Measurements from ENCODE around the gene ZNF518A. TPM values are rescaled to one million over a fixed set of nuclear protein-coding genes. Genes with fewer than 3 reads are reported as not detected.
A peak's percentile ranks its signal among the peaks of the same experiment; 100 is the strongest.

Gene ZNF518A
- total and polyA plus RNA-seq, 9 of the 15 experiments (the other 6 are each of a cell fraction or from before 2014, with no cell fraction given), result 6.3 to 30.0 (median 17.4) TPM

DNA sequence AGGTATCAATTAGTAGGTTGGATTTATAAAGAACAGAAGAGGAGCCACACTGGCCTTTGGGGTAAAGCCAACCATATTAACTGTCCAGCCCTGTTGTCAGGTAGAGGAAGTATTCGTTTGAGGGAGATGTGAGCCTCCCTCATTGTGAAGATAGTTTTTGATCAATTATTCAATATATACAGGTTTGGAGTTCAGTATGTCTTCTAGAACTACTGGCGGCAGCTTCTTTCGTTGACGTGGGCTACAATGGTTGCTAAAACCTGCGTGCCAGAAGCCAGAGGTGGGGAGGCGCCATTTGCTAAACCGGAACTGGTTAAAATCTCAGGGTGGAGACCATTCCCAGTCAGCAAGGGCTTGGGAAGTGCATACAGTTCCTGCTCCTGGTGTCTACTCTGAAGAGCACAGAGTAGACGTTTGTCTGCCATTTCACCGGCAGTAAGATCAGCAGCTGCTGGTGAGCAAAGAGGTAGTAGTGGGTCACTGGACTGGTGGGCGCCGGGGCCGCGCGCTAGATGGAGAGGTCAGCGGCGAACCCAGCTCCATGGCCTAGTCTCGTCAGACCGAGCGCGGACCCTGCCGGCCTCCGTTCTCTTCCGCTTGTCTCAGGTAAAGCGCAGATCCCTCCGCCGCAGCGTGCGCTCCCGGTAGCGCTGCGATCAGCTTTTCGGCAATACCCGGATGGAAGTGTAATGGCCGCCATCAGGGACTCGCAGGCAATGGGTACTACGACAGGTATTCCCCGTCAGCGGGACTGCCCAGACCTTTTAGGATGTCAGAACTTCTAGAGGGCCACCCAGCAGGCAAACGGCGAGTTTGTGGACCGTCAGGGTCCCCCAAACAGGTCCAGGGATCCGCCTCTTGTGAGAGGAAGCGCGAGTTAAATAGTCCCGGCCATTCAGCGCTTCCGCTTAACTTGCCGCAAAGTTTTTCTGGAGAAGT is at the start of gene ZNF518A (continued):
- TF ChIP-seq, protein P1, sequence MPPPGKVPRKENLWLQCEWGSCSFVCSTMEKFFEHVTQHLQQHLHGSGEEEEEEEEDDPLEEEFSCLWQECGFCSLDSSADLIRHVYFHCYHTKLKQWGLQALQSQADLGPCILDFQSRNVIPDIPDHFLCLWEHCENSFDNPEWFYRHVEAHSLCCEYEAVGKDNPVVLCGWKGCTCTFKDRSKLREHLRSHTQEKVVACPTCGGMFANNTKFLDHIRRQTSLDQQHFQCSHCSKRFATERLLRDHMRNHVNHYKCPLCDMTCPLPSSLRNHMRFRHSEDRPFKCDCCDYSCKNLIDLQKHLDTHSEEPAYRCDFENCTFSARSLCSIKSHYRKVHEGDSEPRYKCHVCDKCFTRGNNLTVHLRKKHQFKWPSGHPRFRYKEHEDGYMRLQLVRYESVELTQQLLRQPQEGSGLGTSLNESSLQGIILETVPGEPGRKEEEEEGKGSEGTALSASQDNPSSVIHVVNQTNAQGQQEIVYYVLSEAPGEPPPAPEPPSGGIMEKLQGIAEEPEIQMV (tag; conservative IDR thresholded peaks at IDR 0.05; ENCODE audit: low read depth), result peak; percentile 39; the same call in 1 of the 2 replicates
- TF ChIP-seq CREB5 (CRISPR knock-in tag; IDR thresholded peaks at IDR 0.05) (no peak), ETV6 (IDR thresholded peaks at IDR 0.05; ENCODE audit: borderline replicate concordance in 1 of 2, low read depth in 2 of 2, low read length in 1 of 2) (peak; percentile 60 to 87; a peak in 3 of 4 replicates), ETV6 (CRISPR knock-in tag; IDR thresholded peaks at IDR 0.05; ENCODE audit: borderline replicate concordance) (no peak), ZNF764 (CRISPR knock-in tag; IDR thresholded peaks at IDR 0.05; ENCODE audit: low read depth) (no peak), ZNF184 (CRISPR knock-in tag; IDR thresholded peaks at IDR 0.05) (no peak), CXXC5 (CRISPR knock-in tag; IDR thresholded peaks at IDR 0.05) (peak; percentile 82), NCOA4 (IDR thresholded peaks at IDR 0.05; ENCODE audit: partially characterized antibody) (no peak), RAD51 (IDR thresholded peaks at IDR 0.05; ENCODE audit: borderline replicate concordance, low read depth) (no peak), ZFP36 (IDR thresholded peaks at IDR 0.05; ENCODE audit: low read depth, low read length, partially characterized antibody) (no peak)
- TF ChIP-seq, protein P2, sequence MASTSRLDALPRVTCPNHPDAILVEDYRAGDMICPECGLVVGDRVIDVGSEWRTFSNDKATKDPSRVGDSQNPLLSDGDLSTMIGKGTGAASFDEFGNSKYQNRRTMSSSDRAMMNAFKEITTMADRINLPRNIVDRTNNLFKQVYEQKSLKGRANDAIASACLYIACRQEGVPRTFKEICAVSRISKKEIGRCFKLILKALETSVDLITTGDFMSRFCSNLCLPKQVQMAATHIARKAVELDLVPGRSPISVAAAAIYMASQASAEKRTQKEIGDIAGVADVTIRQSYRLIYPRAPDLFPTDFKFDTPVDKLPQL (IDR thresholded peaks at IDR 0.05; ENCODE audit: extremely low read depth, insufficient read length), result peak; percentile 8
- TF ChIP-seq, protein P3, sequence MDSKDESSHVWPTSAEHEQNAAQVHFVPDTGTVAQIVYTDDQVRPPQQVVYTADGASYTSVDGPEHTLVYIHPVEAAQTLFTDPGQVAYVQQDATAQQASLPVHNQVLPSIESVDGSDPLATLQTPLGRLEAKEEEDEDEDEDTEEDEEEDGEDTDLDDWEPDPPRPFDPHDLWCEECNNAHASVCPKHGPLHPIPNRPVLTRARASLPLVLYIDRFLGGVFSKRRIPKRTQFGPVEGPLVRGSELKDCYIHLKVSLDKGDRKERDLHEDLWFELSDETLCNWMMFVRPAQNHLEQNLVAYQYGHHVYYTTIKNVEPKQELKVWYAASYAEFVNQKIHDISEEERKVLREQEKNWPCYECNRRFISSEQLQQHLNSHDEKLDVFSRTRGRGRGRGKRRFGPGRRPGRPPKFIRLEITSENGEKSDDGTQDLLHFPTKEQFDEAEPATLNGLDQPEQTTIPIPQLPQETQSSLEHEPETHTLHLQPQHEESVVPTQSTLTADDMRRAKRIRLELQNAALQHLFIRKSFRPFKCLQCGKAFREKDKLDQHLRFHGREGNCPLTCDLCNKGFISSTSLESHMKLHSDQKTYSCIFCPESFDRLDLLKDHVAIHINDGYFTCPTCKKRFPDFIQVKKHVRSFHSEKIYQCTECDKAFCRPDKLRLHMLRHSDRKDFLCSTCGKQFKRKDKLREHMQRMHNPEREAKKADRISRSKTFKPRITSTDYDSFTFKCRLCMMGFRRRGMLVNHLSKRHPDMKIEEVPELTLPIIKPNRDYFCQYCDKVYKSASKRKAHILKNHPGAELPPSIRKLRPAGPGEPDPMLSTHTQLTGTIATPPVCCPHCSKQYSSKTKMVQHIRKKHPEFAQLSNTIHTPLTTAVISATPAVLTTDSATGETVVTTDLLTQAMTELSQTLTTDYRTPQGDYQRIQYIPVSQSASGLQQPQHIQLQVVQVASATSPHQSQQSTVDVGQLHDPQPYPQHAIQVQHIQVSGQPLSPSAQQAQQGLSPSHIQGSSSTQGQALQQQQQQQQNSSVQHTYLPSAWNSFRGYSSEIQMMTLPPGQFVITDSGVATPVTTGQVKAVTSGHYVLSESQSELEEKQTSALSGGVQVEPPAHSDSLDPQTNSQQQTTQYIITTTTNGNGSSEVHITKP (IDR thresholded peaks at IDR 0.05; ENCODE audit: partially characterized antibody), result peak; percentile 54
- TF ChIP-seq, protein P4, sequence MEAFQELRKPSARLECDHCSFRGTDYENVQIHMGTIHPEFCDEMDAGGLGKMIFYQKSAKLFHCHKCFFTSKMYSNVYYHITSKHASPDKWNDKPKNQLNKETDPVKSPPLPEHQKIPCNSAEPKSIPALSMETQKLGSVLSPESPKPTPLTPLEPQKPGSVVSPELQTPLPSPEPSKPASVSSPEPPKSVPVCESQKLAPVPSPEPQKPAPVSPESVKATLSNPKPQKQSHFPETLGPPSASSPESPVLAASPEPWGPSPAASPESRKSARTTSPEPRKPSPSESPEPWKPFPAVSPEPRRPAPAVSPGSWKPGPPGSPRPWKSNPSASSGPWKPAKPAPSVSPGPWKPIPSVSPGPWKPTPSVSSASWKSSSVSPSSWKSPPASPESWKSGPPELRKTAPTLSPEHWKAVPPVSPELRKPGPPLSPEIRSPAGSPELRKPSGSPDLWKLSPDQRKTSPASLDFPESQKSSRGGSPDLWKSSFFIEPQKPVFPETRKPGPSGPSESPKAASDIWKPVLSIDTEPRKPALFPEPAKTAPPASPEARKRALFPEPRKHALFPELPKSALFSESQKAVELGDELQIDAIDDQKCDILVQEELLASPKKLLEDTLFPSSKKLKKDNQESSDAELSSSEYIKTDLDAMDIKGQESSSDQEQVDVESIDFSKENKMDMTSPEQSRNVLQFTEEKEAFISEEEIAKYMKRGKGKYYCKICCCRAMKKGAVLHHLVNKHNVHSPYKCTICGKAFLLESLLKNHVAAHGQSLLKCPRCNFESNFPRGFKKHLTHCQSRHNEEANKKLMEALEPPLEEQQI (IDR thresholded peaks at IDR 0.05), result 0 out of 2 replicates have a peak, but pooled peaks have one; percentile 34
